IPS DF 4.7 (cell line): Measurements from ENCODE around the gene DNPH1.

Experiments
- DNase-seq: peaks from one replicate; pipeline ENCODE4 v3.0.0-alpha.2; 2013; ENCODE audit warnings: low spot score; ENCODE audit errors: extremely low read depth

The DNPH1 gene

GRCh38 chr6:43183441-43183840 lies 45.8 kb downstream of the DNPH1 start:
- DNase-seq: no peak

GRCh38 chr6:43181942-43182860 lies 47.1 kb downstream of the DNPH1 start, which contains the start of gene CUL9:
TSS of gene CUL9 (plus strand) at chr6:43182196. CDS start at chr6:43184311, 2,115 bp downstream.
- DNase-seq: no peak

- no peak for DNase-seq
These were observed 47.7 kb downstream of the DNPH1 start for GRCh38 chr6:43181621-43181941.

GRCh38 chr6:43180985-43181384 lies 48.3 kb downstream of the DNPH1 start:
- no peak for DNase-seq

- no peak for DNase-seq
These were observed 49.2 kb downstream of the DNPH1 start for GRCh38 chr6:43180058-43180457.

- DNase-seq: no peak
These were observed 50.1 kb downstream of the DNPH1 start for GRCh38 chr6:43178951-43179830.

GRCh38 chr6:43178150-43178549 lies 51.1 kb downstream of the DNPH1 start:
- DNase-seq: no peak

- DNase-seq: no peak
These were observed 52.9 kb downstream of the DNPH1 start for GRCh38 chr6:43176423-43176786.

- no peak for DNase-seq
These were observed 53.4 kb downstream of the DNPH1 start for GRCh38 chr6:43175676-43176422.
